ENCODE measurements around the gene TACC2. TPM values are rescaled to one million over a fixed set of nuclear protein-coding genes. Genes with fewer than 3 reads are reported as not detected.

TACC2 gene
- total RNA-seq, 2 experiments from 2014 or later: not detected

- H4K20me1 ChIP-seq (ENCODE audit: insufficient read depth, low read length): no peaks in the 10 kb centered on the region
- intact Hi-C loops (cut with micrococcal nuclease; ENCODE audit: unreplicated experiment): no loop called here
These were observed 165.1 kb downstream of the TACC2 start for GRCh38 chr10:122154031-122154544.

DNA sequence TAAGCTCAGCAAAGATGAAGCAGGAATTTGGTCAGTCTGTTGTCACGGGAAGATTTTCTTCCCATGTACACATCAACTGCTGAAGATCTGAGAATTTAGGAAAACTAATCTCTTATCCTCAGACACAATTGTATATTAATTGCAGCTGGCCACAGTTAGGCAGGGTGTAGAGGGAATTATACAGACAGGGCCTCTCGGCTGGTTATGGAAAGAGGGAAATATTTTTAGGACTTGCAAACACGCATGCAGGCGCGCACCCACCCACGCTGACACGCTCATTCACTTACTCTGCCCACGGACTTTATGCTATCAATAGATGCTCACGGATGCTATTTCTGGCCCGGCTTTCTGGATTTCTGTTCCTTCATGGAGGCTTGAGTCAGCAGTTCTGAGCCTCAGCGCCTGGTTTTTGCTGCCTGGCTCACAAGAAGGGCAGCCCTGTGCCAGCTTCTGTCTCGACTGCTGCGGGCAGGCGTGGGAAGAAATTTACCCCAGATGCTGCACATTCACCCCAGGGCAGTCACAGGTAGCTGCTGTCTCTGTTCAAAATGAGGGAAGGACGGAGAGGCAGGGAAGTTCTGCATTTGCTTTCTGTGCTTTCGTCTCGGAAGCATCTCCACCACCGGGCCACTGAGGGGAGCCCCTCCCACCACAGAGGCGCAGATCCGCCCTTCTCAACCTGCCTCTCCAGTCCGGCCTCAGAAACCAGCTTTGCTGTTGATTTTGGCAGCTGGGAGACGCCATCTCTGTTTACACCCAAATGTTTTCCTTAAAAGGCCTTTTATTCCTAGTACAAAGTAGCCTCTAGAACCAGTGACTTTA lies 165.8 kb downstream of the TACC2 start:
- no peak overlapping the region for H3K4me3 ChIP-seq (ENCODE audit: low read depth, low read length, poor library complexity, severe bottlenecking)
- no peak overlapping the region for H3K4me2 ChIP-seq (ENCODE audit: low read length)
- DNase-seq (ENCODE audit: low spot score): no peak
- no peaks in the 10 kb centered on the region for H4K20me1 ChIP-seq (ENCODE audit: insufficient read depth, low read length)
- H2AFZ ChIP-seq (ENCODE audit: low read length): no peak overlapping the region
- CTCF ChIA-PET (ENCODE audit: unreplicated experiment): no interaction called here
- H3K9me3 ChIP-seq (ENCODE audit: low read length): no peaks in the 10 kb centered on the region
- H3K9me2 ChIP-seq (ENCODE audit: insufficient read depth, low read length): no peaks in the 10 kb centered on the region
- H3K36me3 ChIP-seq (ENCODE audit: insufficient read depth, low read length): no peaks in the 10 kb centered on the region
- no peaks in the 10 kb centered on the region for H3K79me2 ChIP-seq (ENCODE audit: insufficient read depth, low read depth, low read length)
- intact Hi-C loops (cut with micrococcal nuclease; ENCODE audit: unreplicated experiment): no loop called here
- no peak overlapping the region for H3K27ac ChIP-seq (ENCODE audit: low read depth, low read length, poor library complexity, severe bottlenecking)
- no peaks in the 10 kb centered on the region for H3K4me1 ChIP-seq (ENCODE audit: insufficient read depth, low read length, poor library complexity, severe bottlenecking)
- no peak for TF ChIP-seq EZH2phosphoT487 (IDR thresholded peaks at IDR 0.05; ENCODE audit: borderline replicate concordance, low read depth, low read length)
- TF ChIP-seq, protein P1, sequence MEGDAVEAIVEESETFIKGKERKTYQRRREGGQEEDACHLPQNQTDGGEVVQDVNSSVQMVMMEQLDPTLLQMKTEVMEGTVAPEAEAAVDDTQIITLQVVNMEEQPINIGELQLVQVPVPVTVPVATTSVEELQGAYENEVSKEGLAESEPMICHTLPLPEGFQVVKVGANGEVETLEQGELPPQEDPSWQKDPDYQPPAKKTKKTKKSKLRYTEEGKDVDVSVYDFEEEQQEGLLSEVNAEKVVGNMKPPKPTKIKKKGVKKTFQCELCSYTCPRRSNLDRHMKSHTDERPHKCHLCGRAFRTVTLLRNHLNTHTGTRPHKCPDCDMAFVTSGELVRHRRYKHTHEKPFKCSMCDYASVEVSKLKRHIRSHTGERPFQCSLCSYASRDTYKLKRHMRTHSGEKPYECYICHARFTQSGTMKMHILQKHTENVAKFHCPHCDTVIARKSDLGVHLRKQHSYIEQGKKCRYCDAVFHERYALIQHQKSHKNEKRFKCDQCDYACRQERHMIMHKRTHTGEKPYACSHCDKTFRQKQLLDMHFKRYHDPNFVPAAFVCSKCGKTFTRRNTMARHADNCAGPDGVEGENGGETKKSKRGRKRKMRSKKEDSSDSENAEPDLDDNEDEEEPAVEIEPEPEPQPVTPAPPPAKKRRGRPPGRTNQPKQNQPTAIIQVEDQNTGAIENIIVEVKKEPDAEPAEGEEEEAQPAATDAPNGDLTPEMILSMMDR (conservative IDR thresholded peaks at IDR 0.05; ENCODE audit: low read length): no peak
- POLR2A ChIA-PET: no interaction called here
- BruUV-seq (replicated peaks): no TSS peak

More at GRCh38 chr10:122154031-122154544, 165.1 kb downstream of the TACC2 start:
- Histone ChIP-seq H3K4me1 (ENCODE audit: insufficient read depth, low read length, poor library complexity, severe bottlenecking) (no peaks in the 10 kb centered on the region), H2AFZ (ENCODE audit: low read length) (no peak overlapping the region), H3K36me3 (ENCODE audit: insufficient read depth, low read length) (no peaks in the 10 kb centered on the region), H3K79me2 (ENCODE audit: insufficient read depth, low read depth, low read length) (no peaks in the 10 kb centered on the region), H3K27ac (ENCODE audit: low read depth, low read length, poor library complexity, severe bottlenecking) (no peak overlapping the region), H3K4me3 (ENCODE audit: low read depth, low read length, poor library complexity, severe bottlenecking) (no peak overlapping the region), H3K9me3 (ENCODE audit: low read length) (no peaks in the 10 kb centered on the region), H3K9me2 (ENCODE audit: insufficient read depth, low read length) (no peaks in the 10 kb centered on the region), H3K4me2 (ENCODE audit: low read length) (no peak overlapping the region)
- no peak for TF ChIP-seq EZH2phosphoT487 (IDR thresholded peaks at IDR 0.05; ENCODE audit: borderline replicate concordance, low read depth, low read length)
- TF ChIP-seq, protein P1 (conservative IDR thresholded peaks at IDR 0.05; ENCODE audit: low read length): no peak
- CTCF ChIA-PET (ENCODE audit: unreplicated experiment): no interaction called here
- no peak for DNase-seq (ENCODE audit: low spot score)
- POLR2A ChIA-PET: no interaction called here
- BruUV-seq (replicated peaks): no TSS peak

GRCh38 chr10:122157451-122157850 lies 168.5 kb downstream of the TACC2 start:
- H2AFZ ChIP-seq (ENCODE audit: low read length): no peak overlapping the region

More at GRCh38 chr10:122157451-122157850, 168.5 kb downstream of the TACC2 start:
- Histone ChIP-seq H4K20me1 (ENCODE audit: insufficient read depth, low read length) (no peaks in the 10 kb centered on the region), H3K4me1 (ENCODE audit: insufficient read depth, low read length, poor library complexity, severe bottlenecking) (no peaks in the 10 kb centered on the region), H3K27ac (ENCODE audit: low read depth, low read length, poor library complexity, severe bottlenecking) (no peak overlapping the region), H3K9me2 (ENCODE audit: insufficient read depth, low read length) (no peaks in the 10 kb centered on the region), H3K79me2 (ENCODE audit: insufficient read depth, low read depth, low read length) (no peaks in the 10 kb centered on the region), H3K9me3 (ENCODE audit: low read length) (no peaks in the 10 kb centered on the region), H3K4me2 (ENCODE audit: low read length) (no peak overlapping the region), H3K36me3 (ENCODE audit: insufficient read depth, low read length) (no peaks in the 10 kb centered on the region), H3K4me3 (ENCODE audit: low read depth, low read length, poor library complexity, severe bottlenecking) (no peak overlapping the region)
- CTCF ChIA-PET (ENCODE audit: unreplicated experiment): no interaction called here
- intact Hi-C loops (cut with micrococcal nuclease; ENCODE audit: unreplicated experiment): no loop called here
- POLR2A ChIA-PET: interaction anchor here (0.7 kb wide), 1 partner anchor 32 kb away, joined by 3 read pairs; no protein-coding TSS in a partner anchor
- BruUV-seq (replicated peaks): no TSS peak
- no peak for DNase-seq (ENCODE audit: low spot score)
- TF ChIP-seq EZH2phosphoT487 (IDR thresholded peaks at IDR 0.05; ENCODE audit: borderline replicate concordance, low read depth, low read length): no peak
- TF ChIP-seq, protein P1 (conservative IDR thresholded peaks at IDR 0.05; ENCODE audit: low read length): no peak

Measured in OCI-LY7 (cell line).